Measurements from ENCODE around the gene PRADC1. TPM values are rescaled to one million over a fixed set of nuclear protein-coding genes. Genes with fewer than 3 reads are reported as not detected.

The PRADC1 gene
- total RNA-seq, 1 donor from 2014 or later, result 9.3 TPM

- intact Hi-C loops (cut with micrococcal nuclease), result no loop called here
These were observed 26.2 kb upstream of the PRADC1 start for GRCh38 chr2:73259276-73259675.

DNA sequence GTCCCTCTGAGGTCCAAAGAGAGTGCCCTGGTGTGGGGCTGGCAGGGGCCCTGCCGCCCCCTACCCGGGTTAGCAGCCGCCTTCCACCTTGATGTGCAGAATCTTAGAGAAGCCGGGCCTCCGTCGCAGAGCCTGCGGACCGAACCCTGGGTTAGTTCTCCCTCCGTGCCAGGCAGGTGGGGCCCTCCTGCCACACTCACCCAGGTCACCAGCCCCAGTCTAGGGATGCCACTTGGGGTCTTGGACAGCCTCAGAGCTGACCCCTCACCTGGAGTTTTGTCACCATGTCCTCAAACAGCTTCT is 25.8 kb upstream of the PRADC1 start:
- intact Hi-C loops (cut with micrococcal nuclease), result no loop called here

- intact Hi-C loops (cut with micrococcal nuclease), result no loop called here
These were observed 25.3 kb upstream of the PRADC1 start for GRCh38 chr2:73258186-73258912.

- intact Hi-C loops (cut with micrococcal nuclease), result no loop called here
These were observed 24.5 kb upstream of the PRADC1 start for GRCh38 chr2:73257425-73258125.

GRCh38 chr2:73257021-73257420 is 24.0 kb upstream of the PRADC1 start:
- intact Hi-C loops (cut with micrococcal nuclease), result no loop called here

- intact Hi-C loops (cut with micrococcal nuclease), result no loop called here
These were observed 23.5 kb upstream of the PRADC1 start for GRCh38 chr2:73256618-73256922.

DNA sequence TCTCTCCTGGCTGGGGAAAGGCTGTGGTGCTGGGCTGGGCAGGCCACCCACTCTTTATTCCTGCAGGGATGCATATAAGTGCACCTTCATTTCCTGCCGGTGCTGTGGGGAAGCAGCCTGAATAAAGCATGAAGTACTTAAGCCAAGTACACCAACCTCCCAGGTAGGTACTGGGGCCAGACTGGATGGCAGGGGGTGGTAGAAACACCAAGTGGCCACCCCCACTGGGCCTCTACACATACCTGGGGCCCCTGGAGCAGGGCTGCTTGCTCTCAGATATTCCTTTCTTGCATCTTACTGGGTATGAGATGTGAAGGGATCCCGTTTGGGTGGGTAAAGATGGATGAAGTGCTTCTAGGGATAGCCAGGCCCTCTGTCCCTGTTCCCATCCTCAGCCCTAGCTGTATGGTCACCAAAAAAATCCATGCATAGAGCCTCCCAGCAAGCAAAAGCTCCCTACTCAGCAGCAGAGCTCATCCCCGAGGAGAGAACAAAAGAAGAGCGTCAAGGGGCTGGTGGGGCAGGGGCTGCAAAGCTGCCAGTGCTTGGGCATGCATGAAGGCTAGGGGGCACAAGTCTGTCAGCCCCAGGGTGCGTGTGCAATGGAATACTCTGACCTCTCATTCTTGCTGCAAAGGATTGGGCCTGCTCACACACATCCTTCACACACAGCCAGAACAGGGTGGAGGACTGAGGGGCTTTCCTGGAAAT is 23.0 kb upstream of the PRADC1 start:
- intact Hi-C loops (cut with micrococcal nuclease), result no loop called here

GRCh38 chr2:73255007-73255644 is 22.1 kb upstream of the PRADC1 start:
- intact Hi-C loops (cut with micrococcal nuclease), result no loop called here

DNA sequence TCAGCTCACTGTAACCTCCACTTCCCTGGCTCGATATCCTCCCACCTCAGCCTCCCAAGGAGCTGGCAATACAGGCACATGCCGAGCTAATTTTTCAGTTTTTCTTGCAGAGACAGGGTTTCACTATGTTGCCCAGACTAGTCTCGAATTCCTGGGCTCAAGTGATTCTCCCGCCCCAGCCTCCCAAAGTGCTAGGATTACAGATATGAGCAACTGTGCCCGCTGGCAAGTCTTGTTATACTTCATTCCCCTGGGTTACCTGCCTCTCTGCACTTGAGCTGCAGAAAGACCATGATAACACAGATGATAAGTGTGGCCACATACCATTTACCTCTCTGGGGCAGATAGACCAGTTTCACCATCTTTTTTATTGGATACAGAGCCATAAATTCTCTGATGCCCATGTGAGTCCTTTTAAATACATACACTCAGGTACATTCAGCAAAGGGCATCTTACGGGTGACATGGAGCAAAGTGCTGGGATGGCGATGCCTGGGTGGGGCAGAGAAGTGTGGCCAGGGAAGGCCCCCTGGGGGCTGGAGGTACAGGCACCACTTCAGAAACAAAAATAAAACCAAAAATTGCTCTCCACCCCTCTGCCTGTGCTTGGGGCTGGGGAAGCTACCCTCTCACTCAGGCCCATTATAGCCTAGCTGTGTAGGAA is 21.4 kb upstream of the PRADC1 start:
- intact Hi-C loops (cut with micrococcal nuclease), result no loop called here

DNA sequence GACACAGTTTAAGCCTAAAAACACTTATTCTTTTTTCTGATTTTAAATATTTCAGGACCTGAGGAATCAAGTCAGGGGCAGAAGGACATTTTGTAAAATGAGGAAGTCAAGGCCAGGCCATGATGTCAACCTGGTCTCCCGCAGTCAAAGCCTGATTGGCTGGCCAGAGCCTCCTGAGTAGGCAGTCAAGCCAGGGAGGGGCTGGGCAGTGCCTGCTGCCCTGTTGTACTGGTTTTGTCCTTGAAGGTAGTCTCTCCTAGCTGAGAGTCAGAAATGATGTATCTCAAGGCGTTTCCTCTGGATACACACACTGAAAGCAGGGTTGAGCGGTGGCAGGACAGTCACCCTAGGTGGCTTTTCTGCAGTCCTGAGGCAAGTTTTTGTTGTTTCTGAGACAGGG is 20.9 kb upstream of the PRADC1 start:
- intact Hi-C loops (cut with micrococcal nuclease), result no loop called here

GRCh38 chr2:73253400-73253799 is 20.4 kb upstream of the PRADC1 start:
- intact Hi-C loops (cut with micrococcal nuclease), result no loop called here

DNA sequence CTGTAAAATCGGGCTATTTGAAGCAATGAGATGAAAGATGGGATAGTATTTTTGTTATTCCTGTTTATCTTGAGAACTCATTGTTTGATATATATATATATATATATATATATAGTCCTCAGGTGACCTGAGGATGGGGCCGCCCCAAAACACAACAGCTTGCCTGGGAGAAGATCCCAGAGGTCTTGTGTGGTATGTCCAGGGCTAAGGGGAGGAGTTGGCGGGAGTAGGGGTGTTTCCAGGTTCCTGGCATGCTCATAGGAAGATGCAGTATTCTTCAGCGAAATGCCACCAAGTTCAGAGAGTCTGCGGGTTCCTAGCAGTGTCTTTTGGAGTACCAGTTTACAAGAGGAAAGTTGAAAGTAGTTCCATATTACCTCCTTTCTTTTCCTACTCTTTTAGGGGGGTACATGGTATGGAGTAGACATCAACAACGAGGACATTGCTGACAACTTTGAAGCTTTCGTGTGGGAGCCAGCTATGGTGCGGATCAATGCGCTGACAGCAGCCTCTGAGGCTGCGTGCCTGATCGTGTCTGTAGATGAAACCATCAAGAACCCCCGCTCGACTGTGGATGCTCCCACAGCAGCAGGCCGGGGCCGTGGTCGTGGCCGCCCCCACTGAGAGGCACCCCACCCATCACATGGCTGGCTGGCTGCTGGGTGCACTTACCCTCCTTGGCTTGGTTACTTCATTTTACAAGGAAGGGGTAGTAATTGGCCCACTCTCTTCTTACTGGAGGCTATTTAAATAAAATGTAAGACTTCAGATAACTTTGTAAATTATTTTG is 19.4 kb upstream of the PRADC1 start:
- intact Hi-C loops (cut with micrococcal nuclease), result no loop called here

DNA sequence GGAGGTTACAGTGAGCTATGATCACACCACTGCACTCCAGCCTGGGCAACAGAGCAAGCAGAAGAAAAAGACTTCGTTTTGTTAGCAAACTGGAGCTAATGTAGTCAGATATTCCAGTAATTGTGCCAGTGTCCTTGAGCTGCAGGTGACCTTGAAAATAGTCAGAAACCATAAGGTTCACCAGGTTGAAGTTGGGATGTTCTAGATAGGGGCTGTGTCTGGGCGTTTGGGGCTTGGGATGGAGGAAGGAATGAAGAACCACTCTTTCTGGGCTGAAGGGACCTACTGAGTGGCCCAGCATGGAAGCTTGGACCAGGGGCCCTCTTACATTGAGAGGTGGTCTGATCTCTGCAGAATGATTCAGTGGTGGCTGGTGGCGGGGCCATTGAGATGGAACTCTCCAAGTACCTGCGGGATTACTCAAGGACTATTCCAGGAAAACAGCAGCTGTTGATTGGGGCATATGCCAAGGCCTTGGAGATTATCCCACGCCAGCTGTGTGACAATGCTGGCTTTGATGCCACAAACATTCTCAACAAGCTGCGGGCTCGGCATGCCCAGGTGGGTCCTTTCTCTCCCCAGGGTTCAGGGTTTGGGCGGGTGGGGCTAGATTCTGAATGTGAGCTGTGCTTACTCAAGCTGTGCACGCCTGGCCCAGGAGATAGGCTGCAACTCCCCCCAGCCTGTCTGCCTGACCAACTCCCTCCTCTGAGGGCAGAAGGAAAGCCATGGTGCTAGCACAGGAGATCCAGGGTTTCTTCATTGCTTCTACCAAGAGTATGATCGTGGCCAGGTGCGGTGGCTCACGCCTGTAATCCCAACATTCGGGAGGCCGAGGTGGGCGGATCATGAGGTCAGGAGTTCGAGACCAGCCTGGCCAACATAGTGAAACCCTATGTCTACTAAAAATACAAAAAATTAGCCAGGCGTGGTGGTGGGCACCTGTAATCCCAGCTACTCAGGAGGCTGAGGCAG is 18.1 kb upstream of the PRADC1 start:
- intact Hi-C loops (cut with micrococcal nuclease), result no loop called here

DNA sequence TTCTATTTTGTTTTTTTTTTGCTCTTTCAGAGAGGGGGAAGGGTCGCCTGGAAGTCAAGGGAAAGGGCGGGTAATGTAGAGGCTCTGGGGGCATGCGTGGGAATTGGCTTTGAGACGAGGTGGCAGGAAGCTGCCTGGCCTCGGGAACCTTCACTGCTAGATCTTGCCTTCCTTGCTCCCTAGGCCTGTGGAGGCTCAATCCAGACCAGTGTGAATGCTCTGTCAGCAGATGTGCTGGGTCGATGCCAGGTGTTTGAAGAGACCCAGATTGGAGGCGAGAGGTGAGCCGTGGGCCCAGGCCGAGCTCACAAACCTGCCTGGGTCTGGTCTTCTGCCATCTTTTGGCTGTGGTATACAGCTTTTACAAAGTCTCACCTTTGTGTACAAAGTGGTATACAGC is 16.6 kb upstream of the PRADC1 start:
- intact Hi-C loops (cut with micrococcal nuclease), result no loop called here

GRCh38 chr2:73246850-73247249 is 13.8 kb upstream of the PRADC1 start:
- intact Hi-C loops (cut with micrococcal nuclease), result no loop called here

DNA sequence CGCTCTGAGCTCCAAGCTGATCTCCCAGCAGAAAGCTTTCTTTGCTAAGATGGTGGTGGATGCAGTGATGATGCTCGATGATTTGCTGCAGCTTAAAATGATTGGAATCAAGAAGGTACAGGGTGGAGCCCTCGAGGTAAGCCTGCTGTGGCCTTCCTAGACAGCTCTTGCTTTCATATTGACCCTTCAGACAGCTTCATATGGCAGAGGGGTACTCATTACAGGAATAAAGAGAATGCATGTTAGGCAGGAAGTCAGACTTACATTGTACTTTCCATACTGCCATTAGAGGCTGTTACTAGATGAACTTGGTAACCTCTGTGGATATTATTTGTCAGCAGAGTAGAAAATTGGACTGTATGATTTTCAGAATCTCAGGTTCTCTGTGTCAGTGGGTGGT is 11.5 kb upstream of the PRADC1 start:
- intact Hi-C loops (cut with micrococcal nuclease), result no loop called here

GRCh38 chr2:73243884-73244570 is 11.0 kb upstream of the PRADC1 start:
- intact Hi-C loops (cut with micrococcal nuclease), result no loop called here

DNA sequence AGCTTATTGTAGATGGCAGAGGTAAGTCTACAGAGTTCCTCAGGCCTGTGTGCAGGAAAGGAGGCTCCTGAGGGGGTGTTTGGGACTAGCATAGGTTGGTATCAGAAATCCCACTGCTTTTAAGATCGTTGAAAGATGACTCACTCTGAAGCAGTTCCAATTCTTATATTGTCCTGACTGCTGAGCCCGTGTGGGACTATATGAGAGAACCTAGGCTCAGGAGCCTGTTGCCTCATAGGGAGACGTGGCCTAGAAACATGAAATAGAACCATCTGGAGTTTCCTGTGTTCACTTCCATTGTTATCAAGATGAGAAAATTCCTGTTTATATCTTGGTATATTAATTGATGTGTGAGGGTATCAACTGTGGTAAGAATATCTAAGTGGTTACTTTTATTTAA is 6.7 kb upstream of the PRADC1 start:
- intact Hi-C loops (cut with micrococcal nuclease), result loop anchor here (10.0 kb wide), 1 partner anchor 415 kb away; the partner anchor contains the start of gene EXOC6B

- intact Hi-C loops (cut with micrococcal nuclease), result loop anchor here (10.0 kb wide), 1 partner anchor 414 kb away; the partner anchor contains the start of gene EXOC6B
These were observed 5.9 kb upstream of the PRADC1 start for GRCh38 chr2:73238976-73239375.
